ENCODE results near the gene GPR3. TPM values are rescaled to one million over a fixed set of nuclear protein-coding genes. Genes with fewer than 3 reads are reported as not detected.

The GPR3 gene
- total RNA-seq, 1 donor from 2014 or later: 0.16 TPM

DNA sequence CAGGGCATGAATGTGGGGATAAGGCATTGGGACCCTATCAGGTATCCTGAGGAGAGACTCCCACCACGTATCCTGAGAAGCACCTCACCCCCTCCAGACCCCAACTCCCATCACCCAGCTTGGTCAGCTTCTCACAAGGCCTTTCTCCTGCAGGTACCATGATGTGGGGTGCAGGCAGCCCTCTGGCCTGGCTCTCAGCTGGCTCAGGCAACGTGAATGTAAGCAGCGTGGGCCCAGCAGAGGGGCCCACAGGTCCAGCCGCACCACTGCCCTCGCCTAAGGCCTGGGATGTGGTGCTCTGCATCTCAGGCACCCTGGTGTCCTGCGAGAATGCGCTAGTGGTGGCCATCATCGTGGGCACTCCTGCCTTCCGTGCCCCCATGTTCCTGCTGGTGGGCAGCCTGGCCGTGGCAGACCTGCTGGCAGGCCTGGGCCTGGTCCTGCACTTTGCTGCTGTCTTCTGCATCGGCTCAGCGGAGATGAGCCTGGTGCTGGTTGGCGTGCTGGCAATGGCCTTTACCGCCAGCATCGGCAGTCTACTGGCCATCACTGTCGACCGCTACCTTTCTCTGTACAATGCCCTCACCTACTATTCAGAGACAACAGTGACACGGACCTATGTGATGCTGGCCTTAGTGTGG lies 1.3 kb downstream of the GPR3 start:
- H3K4me1 ChIP-seq: peaks cover 61% of the 10 kb centered on the region
- TF ChIP-seq, protein P1, sequence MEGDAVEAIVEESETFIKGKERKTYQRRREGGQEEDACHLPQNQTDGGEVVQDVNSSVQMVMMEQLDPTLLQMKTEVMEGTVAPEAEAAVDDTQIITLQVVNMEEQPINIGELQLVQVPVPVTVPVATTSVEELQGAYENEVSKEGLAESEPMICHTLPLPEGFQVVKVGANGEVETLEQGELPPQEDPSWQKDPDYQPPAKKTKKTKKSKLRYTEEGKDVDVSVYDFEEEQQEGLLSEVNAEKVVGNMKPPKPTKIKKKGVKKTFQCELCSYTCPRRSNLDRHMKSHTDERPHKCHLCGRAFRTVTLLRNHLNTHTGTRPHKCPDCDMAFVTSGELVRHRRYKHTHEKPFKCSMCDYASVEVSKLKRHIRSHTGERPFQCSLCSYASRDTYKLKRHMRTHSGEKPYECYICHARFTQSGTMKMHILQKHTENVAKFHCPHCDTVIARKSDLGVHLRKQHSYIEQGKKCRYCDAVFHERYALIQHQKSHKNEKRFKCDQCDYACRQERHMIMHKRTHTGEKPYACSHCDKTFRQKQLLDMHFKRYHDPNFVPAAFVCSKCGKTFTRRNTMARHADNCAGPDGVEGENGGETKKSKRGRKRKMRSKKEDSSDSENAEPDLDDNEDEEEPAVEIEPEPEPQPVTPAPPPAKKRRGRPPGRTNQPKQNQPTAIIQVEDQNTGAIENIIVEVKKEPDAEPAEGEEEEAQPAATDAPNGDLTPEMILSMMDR (IDR thresholded peaks at IDR 0.05; ENCODE audit: borderline replicate concordance): no peak

DNA sequence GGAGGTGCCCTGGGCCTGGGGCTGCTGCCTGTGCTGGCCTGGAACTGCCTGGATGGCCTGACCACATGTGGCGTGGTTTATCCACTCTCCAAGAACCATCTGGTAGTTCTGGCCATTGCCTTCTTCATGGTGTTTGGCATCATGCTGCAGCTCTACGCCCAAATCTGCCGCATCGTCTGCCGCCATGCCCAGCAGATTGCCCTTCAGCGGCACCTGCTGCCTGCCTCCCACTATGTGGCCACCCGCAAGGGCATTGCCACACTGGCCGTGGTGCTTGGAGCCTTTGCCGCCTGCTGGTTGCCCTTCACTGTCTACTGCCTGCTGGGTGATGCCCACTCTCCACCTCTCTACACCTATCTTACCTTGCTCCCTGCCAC lies 1.8 kb downstream of the GPR3 start:
- no peak overlapping the region for H3K27ac ChIP-seq (replicated peaks)
- peaks cover 63% of the 10 kb centered on the region for H3K4me1 ChIP-seq
- TF ChIP-seq, protein P1 (IDR thresholded peaks at IDR 0.05; ENCODE audit: borderline replicate concordance): no peak

More for the DNA sequence above, 1.3 kb downstream of the GPR3 start:
- intact Hi-C loops (cut with micrococcal nuclease): loop anchor here (5.0 kb wide), 1 partner anchor 91 kb away; no protein-coding TSS in a partner anchor
- Histone ChIP-seq H3K36me3 (no peaks in the 10 kb centered on the region), H3K4me3 (no peak overlapping the region), H3K9me3 (replicated peaks) (no peaks in the 10 kb centered on the region), H3K27me3 (ENCODE audit: low read depth) (no peaks in the 10 kb centered on the region), H3K27ac (replicated peaks) (no peak overlapping the region)
- no peak for DNase-seq

DNA sequence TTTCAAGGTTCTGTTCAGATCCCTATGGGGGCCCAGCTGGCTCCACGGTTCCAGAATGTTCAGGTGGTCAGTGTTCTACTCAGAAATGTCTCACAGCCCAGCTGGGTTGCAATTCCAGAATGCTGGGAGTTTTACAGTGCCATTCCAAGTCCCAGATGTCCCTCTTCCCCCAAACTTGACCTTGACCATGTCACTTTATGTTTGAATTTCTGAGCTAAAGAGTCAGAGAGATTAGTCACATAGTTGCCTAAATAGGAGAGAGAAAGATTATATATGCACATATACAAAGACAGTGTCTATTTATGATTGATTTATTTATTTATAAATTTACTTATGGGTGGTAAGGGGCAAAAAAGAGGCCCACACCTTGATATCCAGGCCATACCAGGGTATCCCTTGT lies 2.5 kb downstream of the GPR3 start:
- DNase-seq: no peak
- peak overlapping the region; percentile 66 for H3K27ac ChIP-seq (replicated peaks)
- no peak overlapping the region for H3K4me3 ChIP-seq
- H3K27me3 ChIP-seq (ENCODE audit: low read depth): no peaks in the 10 kb centered on the region
- no peaks in the 10 kb centered on the region for H3K36me3 ChIP-seq
- TF ChIP-seq, protein P1 (IDR thresholded peaks at IDR 0.05; ENCODE audit: borderline replicate concordance): no peak
- peaks cover 70% of the 10 kb centered on the region for H3K4me1 ChIP-seq
- no peaks in the 10 kb centered on the region for H3K9me3 ChIP-seq (replicated peaks)
- intact Hi-C loops (cut with micrococcal nuclease): loop anchor here (5.0 kb wide), 1 partner anchor 93 kb away; no protein-coding TSS in a partner anchor

More for the DNA sequence above, 1.8 kb downstream of the GPR3 start:
- Histone ChIP-seq H3K36me3 (no peaks in the 10 kb centered on the region), H3K9me3 (replicated peaks) (no peaks in the 10 kb centered on the region), H3K27me3 (ENCODE audit: low read depth) (no peaks in the 10 kb centered on the region), H3K4me3 (no peak overlapping the region)
- DNase-seq: no peak
- intact Hi-C loops (cut with micrococcal nuclease): loop anchor here (5.0 kb wide), 1 partner anchor 92 kb away; no protein-coding TSS in a partner anchor

DNA sequence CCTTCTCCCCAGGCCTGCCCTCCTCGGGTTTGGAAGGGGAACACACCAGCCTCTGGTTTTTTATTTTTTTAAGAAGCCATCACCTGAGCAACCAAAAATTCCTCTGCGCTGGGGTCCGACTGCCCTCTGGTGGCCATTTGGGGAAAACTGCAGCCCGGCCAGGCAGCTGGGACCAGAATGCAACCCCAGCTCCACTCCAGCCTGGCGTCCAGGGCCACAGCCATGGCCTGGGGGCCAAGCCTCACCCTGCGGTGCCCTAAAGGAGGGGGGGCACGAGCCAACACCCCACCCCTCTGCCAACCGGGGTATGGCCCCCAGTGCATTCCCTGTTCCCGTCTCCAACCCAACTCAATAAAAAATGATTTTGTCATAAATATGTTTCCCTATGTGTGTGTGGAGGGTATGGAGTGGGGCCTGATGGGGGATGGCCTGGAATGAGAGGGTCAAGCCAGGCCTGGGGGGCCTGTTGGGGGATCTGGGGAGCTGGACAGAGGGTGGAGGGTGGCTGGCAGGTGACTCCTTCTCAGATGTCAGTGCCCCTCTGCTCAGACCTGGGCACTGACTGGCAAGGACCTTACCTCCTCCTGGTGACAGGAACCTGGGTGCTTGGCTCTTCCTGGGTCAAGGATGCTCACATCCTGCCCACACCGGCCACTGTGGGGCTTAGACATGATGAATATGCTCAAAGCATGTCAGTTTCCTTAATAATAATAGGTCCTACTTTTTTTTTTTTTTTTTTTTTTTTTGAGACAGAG lies 3.2 kb downstream of the GPR3 start:
- H3K9me3 ChIP-seq (replicated peaks): no peaks in the 10 kb centered on the region
- TF ChIP-seq, protein P1 (IDR thresholded peaks at IDR 0.05; ENCODE audit: borderline replicate concordance): peak; percentile 97
- H3K4me1 ChIP-seq: peaks cover 77% of the 10 kb centered on the region
- H3K4me3 ChIP-seq: no peak overlapping the region
- peak overlapping the region; percentile 66 for H3K27ac ChIP-seq (replicated peaks)
- intact Hi-C loops (cut with micrococcal nuclease): no loop called here
- peak; percentile 75 for DNase-seq
- H3K27me3 ChIP-seq (ENCODE audit: low read depth): no peaks in the 10 kb centered on the region
- H3K36me3 ChIP-seq: no peaks in the 10 kb centered on the region

DNA sequence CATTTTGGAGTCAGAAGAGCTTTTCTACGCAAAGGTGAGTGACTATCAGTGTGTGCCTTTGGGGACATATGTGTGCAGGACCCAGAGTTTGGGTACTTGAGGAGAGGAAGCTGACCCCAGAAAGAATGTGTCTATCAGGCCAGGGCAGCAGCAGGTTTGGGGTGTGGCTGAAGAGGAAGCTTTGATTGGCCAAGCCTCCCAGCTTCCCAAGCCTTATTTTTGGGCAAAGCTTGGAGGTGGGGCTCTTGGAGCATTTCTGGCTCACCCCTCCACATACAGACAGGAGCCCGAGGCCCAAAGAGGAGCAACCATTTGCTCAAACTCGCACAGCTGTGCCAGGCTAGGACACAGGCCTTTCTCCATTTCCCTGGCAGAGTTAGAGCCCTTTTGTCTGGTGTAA lies 4.7 kb downstream of the GPR3 start:
- H3K9me3 ChIP-seq (replicated peaks): no peaks in the 10 kb centered on the region
- no peak for DNase-seq
- intact Hi-C loops (cut with micrococcal nuclease): no loop called here
- peaks cover 79% of the 10 kb centered on the region for H3K4me1 ChIP-seq
- no peaks in the 10 kb centered on the region for H3K36me3 ChIP-seq
- H3K4me3 ChIP-seq: no peak overlapping the region
- H3K27me3 ChIP-seq (ENCODE audit: low read depth): no peaks in the 10 kb centered on the region
- TF ChIP-seq, protein P1 (IDR thresholded peaks at IDR 0.05; ENCODE audit: borderline replicate concordance): no peak
- H3K27ac ChIP-seq (replicated peaks): peak overlapping the region; percentile 66
